Gastroesophageal sphincter (tissue), 3 donors: ENCODE results near the gene TUBGCP6.

ENCODE experiments used
- CTCF ChIP-seq, 4 experiments: fragments of 200-600 bp in 2 of 4; fragments of 450-650 bp in 2 of 4; sonication (generic) in 1 of 4; IDR thresholded peaks; one replicate each; pipeline ENCODE4 v1.5.1; 2017 to 2019; ENCODE audit warnings: antibody characterized with exemption in 4 of 4, mild to moderate bottlenecking in 2 of 4, moderate library complexity in 2 of 4
- POLR2A ChIP-seq, 2 donors: fragments of 450-650 bp; IDR thresholded peaks; one replicate each; pipeline ENCODE4 v1.6.1; 2017; ENCODE audit warnings: antibody characterized with exemption in 2 of 2, mild to moderate bottlenecking in 2 of 2, moderate library complexity in 1 of 2
- POLR2AphosphoS5 ChIP-seq: sonication (generic); formaldehyde crosslinking; IDR thresholded peaks from one replicate; pipeline ENCODE4 v1.6.1; 2017; ENCODE audit warnings: antibody characterized with exemption

GRCh38 chr22:50199251-50199721, 45.5 kb downstream of the TUBGCP6 start:
- TF ChIP-seq POLR2AphosphoS5, result no peak
- TF ChIP-seq CTCF (IDR thresholded peaks at IDR 0.05), result no peak
- TF ChIP-seq POLR2A (IDR thresholded peaks at IDR 0.05), result no peak
